ENCODE results near the gene AGBL1. TPM values are rescaled to one million over a fixed set of nuclear protein-coding genes. Genes with fewer than 3 reads are reported as not detected.

AGBL1 gene
- total RNA-seq, 1 donor from 2014 or later, result not detected

- no peaks in the 10 kb centered on the region for H3K27me3 Mint-ChIP-seq (ENCODE audit: unreplicated experiment)
- TF ChIP-seq, protein P1, sequence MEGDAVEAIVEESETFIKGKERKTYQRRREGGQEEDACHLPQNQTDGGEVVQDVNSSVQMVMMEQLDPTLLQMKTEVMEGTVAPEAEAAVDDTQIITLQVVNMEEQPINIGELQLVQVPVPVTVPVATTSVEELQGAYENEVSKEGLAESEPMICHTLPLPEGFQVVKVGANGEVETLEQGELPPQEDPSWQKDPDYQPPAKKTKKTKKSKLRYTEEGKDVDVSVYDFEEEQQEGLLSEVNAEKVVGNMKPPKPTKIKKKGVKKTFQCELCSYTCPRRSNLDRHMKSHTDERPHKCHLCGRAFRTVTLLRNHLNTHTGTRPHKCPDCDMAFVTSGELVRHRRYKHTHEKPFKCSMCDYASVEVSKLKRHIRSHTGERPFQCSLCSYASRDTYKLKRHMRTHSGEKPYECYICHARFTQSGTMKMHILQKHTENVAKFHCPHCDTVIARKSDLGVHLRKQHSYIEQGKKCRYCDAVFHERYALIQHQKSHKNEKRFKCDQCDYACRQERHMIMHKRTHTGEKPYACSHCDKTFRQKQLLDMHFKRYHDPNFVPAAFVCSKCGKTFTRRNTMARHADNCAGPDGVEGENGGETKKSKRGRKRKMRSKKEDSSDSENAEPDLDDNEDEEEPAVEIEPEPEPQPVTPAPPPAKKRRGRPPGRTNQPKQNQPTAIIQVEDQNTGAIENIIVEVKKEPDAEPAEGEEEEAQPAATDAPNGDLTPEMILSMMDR (IDR thresholded peaks at IDR 0.05), result no peak
Observed at GRCh38 chr15:86139828-86140227, 60.2 kb downstream of the AGBL1 start.

GRCh38 chr15:86154705-86155104 lies 75.0 kb downstream of the AGBL1 start:
- no peaks in the 10 kb centered on the region for H3K36me3 Mint-ChIP-seq (ENCODE audit: unreplicated experiment)
- TF ChIP-seq, protein P1 (IDR thresholded peaks at IDR 0.05), result no peak
- no peak for DNase-seq (ENCODE audit: extremely low spot score, unreplicated experiment)
- no peak overlapping the region for H3K4me3 Mint-ChIP-seq (ENCODE audit: unreplicated experiment)
- H3K4me1 Mint-ChIP-seq (ENCODE audit: unreplicated experiment), result no peaks in the 10 kb centered on the region
- H3K27me3 Mint-ChIP-seq (ENCODE audit: unreplicated experiment), result no peaks in the 10 kb centered on the region
- H3K9me3 Mint-ChIP-seq (ENCODE audit: unreplicated experiment), result peaks cover 27% of the 10 kb centered on the region
- H3K27ac Mint-ChIP-seq (ENCODE audit: unreplicated experiment), result no peak overlapping the region

More at GRCh38 chr15:86139828-86140227, 60.2 kb downstream of the AGBL1 start:
- no peaks in the 10 kb centered on the region for H3K36me3 Mint-ChIP-seq (ENCODE audit: unreplicated experiment)
- no peak for DNase-seq (ENCODE audit: extremely low spot score, unreplicated experiment)
- no peaks in the 10 kb centered on the region for H3K4me1 Mint-ChIP-seq (ENCODE audit: unreplicated experiment)
- peaks cover 51% of the 10 kb centered on the region for H3K9me3 Mint-ChIP-seq (ENCODE audit: unreplicated experiment)
- no peak overlapping the region for H3K4me3 Mint-ChIP-seq (ENCODE audit: unreplicated experiment)
- no peak overlapping the region for H3K27ac Mint-ChIP-seq (ENCODE audit: unreplicated experiment)

- Mint-ChIP-seq H3K4me3 (ENCODE audit: unreplicated experiment) (no peak overlapping the region), H3K9me3 (ENCODE audit: unreplicated experiment) (peaks cover 30% of the 10 kb centered on the region), H3K36me3 (ENCODE audit: unreplicated experiment) (no peaks in the 10 kb centered on the region), H3K27ac (ENCODE audit: unreplicated experiment) (no peak overlapping the region), H3K27me3 (ENCODE audit: unreplicated experiment) (no peaks in the 10 kb centered on the region), H3K4me1 (ENCODE audit: unreplicated experiment) (no peaks in the 10 kb centered on the region)
- DNase-seq (ENCODE audit: extremely low spot score, unreplicated experiment), result no peak
- TF ChIP-seq, protein P1 (IDR thresholded peaks at IDR 0.05), result no peak
Observed at GRCh38 chr15:86155551-86155950, 75.9 kb downstream of the AGBL1 start.

DNA sequence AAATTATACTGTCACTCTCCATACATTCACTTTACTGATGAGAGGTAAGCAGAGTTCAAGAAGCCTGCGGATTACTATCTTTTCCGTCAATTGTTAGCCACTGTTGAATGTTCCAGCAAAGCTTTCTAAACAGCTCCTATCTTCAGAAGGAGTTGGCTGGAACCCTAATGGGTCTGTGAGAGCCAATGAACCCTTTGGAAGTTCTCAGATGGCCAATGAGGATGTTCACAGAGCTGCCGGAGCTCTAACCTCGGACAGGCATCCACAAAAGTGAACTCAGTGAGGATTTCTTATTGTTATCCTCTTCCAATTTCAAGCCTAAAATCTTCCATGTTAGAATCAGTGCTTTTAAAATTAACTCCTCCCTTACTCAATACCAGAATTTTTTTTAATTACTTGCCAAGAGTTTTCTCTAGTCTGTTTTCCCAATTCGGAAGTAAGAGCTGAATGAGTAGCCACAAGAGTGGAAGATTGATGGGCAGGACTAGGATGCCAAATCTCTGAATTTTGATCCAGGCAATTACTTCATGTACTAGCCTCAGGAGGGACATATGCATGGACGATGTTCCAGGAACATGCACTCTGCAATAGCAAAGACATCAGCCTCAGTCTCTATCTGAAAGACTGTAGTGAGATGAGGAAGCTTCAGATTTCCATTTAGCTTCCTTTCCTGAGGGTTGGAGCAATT lies 78.1 kb downstream of the AGBL1 start:
- no peaks in the 10 kb centered on the region for H3K27me3 Mint-ChIP-seq (ENCODE audit: unreplicated experiment)
- DNase-seq (ENCODE audit: extremely low spot score, unreplicated experiment), result no peak
- no peaks in the 10 kb centered on the region for H3K36me3 Mint-ChIP-seq (ENCODE audit: unreplicated experiment)
- H3K4me1 Mint-ChIP-seq (ENCODE audit: unreplicated experiment), result no peaks in the 10 kb centered on the region
- H3K27ac Mint-ChIP-seq (ENCODE audit: unreplicated experiment), result no peak overlapping the region
- H3K4me3 Mint-ChIP-seq (ENCODE audit: unreplicated experiment), result no peak overlapping the region
- TF ChIP-seq, protein P1 (IDR thresholded peaks at IDR 0.05), result no peak
- H3K9me3 Mint-ChIP-seq (ENCODE audit: unreplicated experiment), result peaks cover 24% of the 10 kb centered on the region

DNA sequence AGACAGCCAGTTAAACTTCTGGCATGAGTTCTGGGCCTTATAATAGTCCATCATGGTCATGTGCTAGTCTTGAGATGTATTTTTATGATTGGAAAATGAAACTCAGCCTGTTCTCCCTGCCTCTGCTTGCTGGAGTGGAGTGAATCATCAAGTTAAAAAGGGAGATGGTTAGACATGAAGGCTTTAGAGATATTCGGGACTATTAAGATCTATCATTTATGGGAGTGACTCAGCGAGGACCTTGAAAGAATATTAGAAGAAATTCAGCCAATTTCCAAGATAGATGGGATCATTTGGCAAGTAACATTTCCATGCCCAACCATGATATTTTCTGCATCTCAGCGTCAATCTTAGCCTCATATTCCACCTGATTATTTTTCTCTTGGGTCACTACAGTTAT lies 79.8 kb downstream of the AGBL1 start:
- Mint-ChIP-seq H3K9me3 (ENCODE audit: unreplicated experiment) (peaks cover 28% of the 10 kb centered on the region), H3K4me3 (ENCODE audit: unreplicated experiment) (no peak overlapping the region), H3K27me3 (ENCODE audit: unreplicated experiment) (no peaks in the 10 kb centered on the region), H3K27ac (ENCODE audit: unreplicated experiment) (no peak overlapping the region), H3K4me1 (ENCODE audit: unreplicated experiment) (no peaks in the 10 kb centered on the region), H3K36me3 (ENCODE audit: unreplicated experiment) (no peaks in the 10 kb centered on the region)
- no peak for DNase-seq (ENCODE audit: extremely low spot score, unreplicated experiment)
- TF ChIP-seq, protein P1 (IDR thresholded peaks at IDR 0.05), result no peak

Data from osteocyte (in vitro differentiated cells).